Islet of Langerhans (tissue), 1 donor: ENCODE data around the gene CEP350.

ENCODE experiments used
- FAIRE-seq: peaks from one replicate; lab custom pipeline; 2011; peaks lifted over from hg19 to GRCh38; lab: Jason Lieb, UNC

The CEP350 gene

GRCh38 chr1:180066150-180066549, 111.5 kb downstream of the CEP350 start:
- no peak for FAIRE-seq

GRCh38 chr1:180070286-180070685, 115.7 kb downstream of the CEP350 start:
- FAIRE-seq, result no peak

- no peak for FAIRE-seq
These were observed 117.1 kb downstream of the CEP350 start for GRCh38 chr1:180071759-180072158.

- no peak for FAIRE-seq
These were observed 125.8 kb downstream of the CEP350 start for GRCh38 chr1:180080439-180080838.

- no peak for FAIRE-seq
These were observed 126.9 kb downstream of the CEP350 start for GRCh38 chr1:180081474-180081873.

- FAIRE-seq, result no peak
These were observed 128.6 kb downstream of the CEP350 start for GRCh38 chr1:180083164-180083563.

GRCh38 chr1:180084867-180085266, 130.3 kb downstream of the CEP350 start:
- no peak for FAIRE-seq

- FAIRE-seq, result no peak
These were observed 130.7 kb downstream of the CEP350 start for GRCh38 chr1:180085331-180085730.

- no peak for FAIRE-seq
These were observed 138.5 kb downstream of the CEP350 start for GRCh38 chr1:180092931-180093650.

- peak; percentile 95 for FAIRE-seq
These were observed 140.2 kb downstream of the CEP350 start for GRCh38 chr1:180094705-180095295.

- no peak for FAIRE-seq
These were observed 142.1 kb downstream of the CEP350 start for GRCh38 chr1:180096584-180097325.

- FAIRE-seq, result no peak
These were observed 142.7 kb downstream of the CEP350 start for GRCh38 chr1:180097326-180097605.

- FAIRE-seq, result no peak
These were observed 146.8 kb downstream of the CEP350 start for GRCh38 chr1:180101411-180101810.

GRCh38 chr1:180103819-180104218, 149.2 kb downstream of the CEP350 start:
- no peak for FAIRE-seq

GRCh38 chr1:180112091-180112490, 157.5 kb downstream of the CEP350 start:
- no peak for FAIRE-seq

- FAIRE-seq, result no peak
These were observed 158.5 kb downstream of the CEP350 start for GRCh38 chr1:180112984-180113647.

- no peak for FAIRE-seq
These were observed 159.9 kb downstream of the CEP350 start for GRCh38 chr1:180114396-180114945.

- no peak for FAIRE-seq
These were observed 162.6 kb downstream of the CEP350 start for GRCh38 chr1:180116964-180117763.

- FAIRE-seq, result no peak
These were observed 163.1 kb downstream of the CEP350 start for GRCh38 chr1:180117764-180118116.

GRCh38 chr1:180119837-180120236, 165.2 kb downstream of the CEP350 start:
- no peak for FAIRE-seq

- no peak for FAIRE-seq
These were observed 168.9 kb downstream of the CEP350 start for GRCh38 chr1:180123463-180123936.

GRCh38 chr1:180130651-180131050, 176.0 kb downstream of the CEP350 start:
- no peak for FAIRE-seq
